Measurements from ENCODE around the gene FOXK1. TPM values are rescaled to one million over a fixed set of nuclear protein-coding genes. Genes with fewer than 3 reads are reported as not detected.

FOXK1 gene
- total RNA-seq, result 10 to 100 TPM; 63.9 to 79.7 (median 74.2) TPM
- 25.6 TPM for total RNA-seq (2013)
- total RNA-seq, result 116 to 368 (median 190) reads per million in 29 experiments

- ATAC-seq (replicated peaks in 1 of 4), result peak; percentile 79 to 92 (median 86)
- POLR2A ChIA-PET, result no interaction called here
- H3K27me3 Mint-ChIP-seq, result no peaks in the 10 kb centered on the region
- H3K9me3 Mint-ChIP-seq, result no peaks in the 10 kb centered on the region
- peaks cover 12% of the 10 kb centered on the region for H3K36me3 Mint-ChIP-seq
- Histone ChIP-seq H3K4me3 (ENCODE audit: control insufficient read depth in 1 of 2, extremely low read depth in 1 of 2, low read length in 1 of 2) (peak within 1 kb of the TSS; percentile 77 to 92), H3K27me3 (replicated peaks in 1 of 2; ENCODE audit: control insufficient read depth in 2 of 2, extremely low read depth in 1 of 2, insufficient read depth in 2 of 2, low read length in 1 of 2) (peaks cover 0 to 4% of the 10 kb centered on the region in 2 experiments), H3K27ac (ENCODE audit: low read length) (peak within 1 kb of the TSS; percentile 85), H3K36me3 (ENCODE audit: control insufficient read depth in 2 of 2, extremely low read depth in 1 of 2, insufficient read depth in 1 of 2, low read length in 1 of 2) (no peaks in the 10 kb centered on the region), H3K4me1 (ENCODE audit: control insufficient read depth in 1 of 2, extremely low read depth in 1 of 2, insufficient read depth in 2 of 2, low read length in 2 of 2) (peaks cover 19 to 43% of the 10 kb centered on the region in 2 experiments), H3K9me3 (no peaks in the 10 kb centered on the region)
- WGBS (ENCODE audit: insufficient coverage), result under 1% methylated on average over 112 of the region's 116 CpGs
- H3K4me3 Mint-ChIP-seq, result peak within 1 kb of the TSS; percentile 95 to 97 (median 96)
- CTCF ChIA-PET, result interaction anchor here (1.8 to 2.0 kb wide), 2 partner anchors 40 to 70 kb away, joined by 3 to 7 read pairs; no protein-coding TSS in a partner anchor
- H3K4me1 Mint-ChIP-seq, result peaks cover 29 to 38% (median 34%) of the 10 kb centered on the region in 3 donors
- peak; percentile 49 to 90 (median 71) for DNase-seq
- peak within 1 kb of the TSS; percentile 97 for H3K27ac Mint-ChIP-seq
These were observed at the start of gene FOXK1 for GRCh38 chr7:4681886-4682620. FOXK1 (plus strand) TSS chr7:4682295; CDS start chr7:4682309, 14 bp downstream.

- no peak overlapping the region for H3K27ac ChIP-seq (ENCODE audit: low read length)
- Mint-ChIP-seq H3K27me3 (peaks cover 0 to 18% of the 10 kb centered on the region in 2 donors), H3K27ac (no peak overlapping the region), H3K4me3 (no peak overlapping the region), H3K4me1 (no peaks in the 10 kb centered on the region), H3K36me3 (no peaks in the 10 kb centered on the region), H3K9me3 (no peaks in the 10 kb centered on the region)
- H3K4me3 ChIP-seq (ENCODE audit: control insufficient read depth in 1 of 2, extremely low read depth in 1 of 2, low read length in 1 of 2), result no peak overlapping the region
- ATAC-seq (replicated peaks in 1 of 4) (no peak), DNase-seq (no peak)
- WGBS (ENCODE audit: insufficient coverage), result 100% methylated on average over 1 of the region's 3 CpGs
- no peaks in the 10 kb centered on the region for H3K9me3 ChIP-seq
- CTCF ChIA-PET, result no interaction called here
- no peaks in the 10 kb centered on the region for H3K36me3 ChIP-seq (ENCODE audit: control insufficient read depth in 2 of 2, extremely low read depth in 1 of 2, insufficient read depth in 1 of 2, low read length in 1 of 2)
- H3K27me3 ChIP-seq (replicated peaks in 1 of 2; ENCODE audit: control insufficient read depth in 2 of 2, extremely low read depth in 1 of 2, insufficient read depth in 2 of 2, low read length in 1 of 2), result peaks cover 0 to 15% of the 10 kb centered on the region in 2 experiments
- POLR2A ChIA-PET, result no interaction called here
- H3K4me1 ChIP-seq (ENCODE audit: control insufficient read depth in 1 of 2, extremely low read depth in 1 of 2, insufficient read depth in 2 of 2, low read length in 2 of 2), result no peaks in the 10 kb centered on the region
These were observed 49.1 kb upstream of the FOXK1 start for GRCh38 chr7:4633012-4633411.

GRCh38 chr7:4634166-4634565 lies 47.9 kb upstream of the FOXK1 start:
- no peak overlapping the region for H3K27ac ChIP-seq (ENCODE audit: low read length)
- no peaks in the 10 kb centered on the region for H3K36me3 ChIP-seq (ENCODE audit: control insufficient read depth in 2 of 2, extremely low read depth in 1 of 2, insufficient read depth in 1 of 2, low read length in 1 of 2)
- WGBS (ENCODE audit: insufficient coverage), result 100% methylated on average over 1 of the region's 4 CpGs
- Mint-ChIP-seq H3K9me3 (no peaks in the 10 kb centered on the region), H3K4me3 (no peak overlapping the region), H3K4me1 (peaks cover 4 to 6% (median 4%) of the 10 kb centered on the region in 3 donors), H3K36me3 (no peaks in the 10 kb centered on the region), H3K27ac (no peak overlapping the region), H3K27me3 (peaks cover 0 to 18% of the 10 kb centered on the region in 2 donors)
- H3K4me1 ChIP-seq (ENCODE audit: control insufficient read depth in 1 of 2, extremely low read depth in 1 of 2, insufficient read depth in 2 of 2, low read length in 2 of 2), result peaks cover 0 to 2% of the 10 kb centered on the region in 2 experiments
- ChIA-PET POLR2A (no interaction called here), CTCF (interaction anchor here in 1 of 2 donors (0.7 kb wide), 1 partner anchor 58 kb away, joined by 8 read pairs; no protein-coding TSS in a partner anchor)
- no peak overlapping the region for H3K4me3 ChIP-seq (ENCODE audit: control insufficient read depth in 1 of 2, extremely low read depth in 1 of 2, low read length in 1 of 2)
- no peaks in the 10 kb centered on the region for H3K9me3 ChIP-seq
- ATAC-seq (replicated peaks in 1 of 4) (no peak), DNase-seq (no peak)
- H3K27me3 ChIP-seq (replicated peaks in 1 of 2; ENCODE audit: control insufficient read depth in 2 of 2, extremely low read depth in 1 of 2, insufficient read depth in 2 of 2, low read length in 1 of 2), result peaks cover 0 to 17% of the 10 kb centered on the region in 2 experiments

GRCh38 chr7:4638781-4639575 lies 43.1 kb upstream of the FOXK1 start:
- Histone ChIP-seq H3K27ac (ENCODE audit: low read length) (no peak overlapping the region), H3K36me3 (ENCODE audit: control insufficient read depth in 2 of 2, extremely low read depth in 1 of 2, insufficient read depth in 1 of 2, low read length in 1 of 2) (no peaks in the 10 kb centered on the region), H3K4me3 (ENCODE audit: control insufficient read depth in 1 of 2, extremely low read depth in 1 of 2, low read length in 1 of 2) (no peak overlapping the region), H3K9me3 (no peaks in the 10 kb centered on the region), H3K4me1 (ENCODE audit: control insufficient read depth in 1 of 2, extremely low read depth in 1 of 2, insufficient read depth in 2 of 2, low read length in 2 of 2) (peaks cover 7 to 19% of the 10 kb centered on the region in 2 experiments), H3K27me3 (replicated peaks in 1 of 2; ENCODE audit: control insufficient read depth in 2 of 2, extremely low read depth in 1 of 2, insufficient read depth in 2 of 2, low read length in 1 of 2) (peaks cover 0 to 3% of the 10 kb centered on the region in 2 experiments)
- ChIA-PET POLR2A (interaction anchor here in 1 of 2 donors (0.6 kb wide), 1 partner anchor 35 kb away, joined by 5 read pairs; no protein-coding TSS in a partner anchor), CTCF (no interaction called here)
- no peaks in the 10 kb centered on the region for H3K36me3 Mint-ChIP-seq
- ATAC-seq (replicated peaks in 1 of 4), result no peak
- H3K4me1 Mint-ChIP-seq, result peaks cover 14 to 20% (median 18%) of the 10 kb centered on the region in 3 donors
- 64% methylated on average over 8 of the region's 17 CpGs for WGBS (ENCODE audit: insufficient coverage)
- no peak overlapping the region for H3K27ac Mint-ChIP-seq
- peak overlapping the region in 1 of 3 donors; percentile 2 for H3K4me3 Mint-ChIP-seq
- DNase-seq, result no peak
- no peaks in the 10 kb centered on the region for H3K9me3 Mint-ChIP-seq
- peaks cover 0 to 3% of the 10 kb centered on the region in 2 donors for H3K27me3 Mint-ChIP-seq

GRCh38 chr7:4641091-4641666 lies 40.9 kb upstream of the FOXK1 start:
- CTCF ChIA-PET, result interaction anchor here (0.9 to 1.5 kb wide), 9 partner anchors 30 to 134 kb away, joined by 3 to 12 read pairs (median 4); partner anchors contain the start of genes AP5Z1 (in 1 of the 2) and FOXK1 (in 1 of the 2)
- Mint-ChIP-seq H3K27ac (peak overlapping the region; percentile 61 to 87), H3K27me3 (no peaks in the 10 kb centered on the region), H3K4me3 (peak overlapping the region; percentile 73 to 88 (median 75)), H3K9me3 (no peaks in the 10 kb centered on the region), H3K36me3 (no peaks in the 10 kb centered on the region), H3K4me1 (peaks cover 14 to 20% (median 18%) of the 10 kb centered on the region in 3 donors)
- peak overlapping the region; percentile 64 for H3K27ac ChIP-seq (ENCODE audit: low read length)
- POLR2A ChIA-PET, result interaction anchor here (0.6 to 0.9 kb wide), 5 partner anchors 44 to 309 kb away, joined by 3 to 5 read pairs (median 4); partner anchors contain the start of gene AP5Z1 (in 1 of the 2)
- peak overlapping the region; percentile 66 to 67 for H3K4me3 ChIP-seq (ENCODE audit: control insufficient read depth in 1 of 2, extremely low read depth in 1 of 2, low read length in 1 of 2)
- peaks cover 7 to 19% of the 10 kb centered on the region in 2 experiments for H3K4me1 ChIP-seq (ENCODE audit: control insufficient read depth in 1 of 2, extremely low read depth in 1 of 2, insufficient read depth in 2 of 2, low read length in 2 of 2)
- DNase-seq (peak in 2 of 35 experiments; percentile 2 to 3), ATAC-seq (replicated peaks in 1 of 4) (peak in 2 of 4 experiments; percentile 31 to 45)
- no peaks in the 10 kb centered on the region for H3K9me3 ChIP-seq
- WGBS (ENCODE audit: insufficient coverage), result 33% methylated on average over 15 of the region's 18 CpGs
- peaks cover 0 to 3% of the 10 kb centered on the region in 2 experiments for H3K27me3 ChIP-seq (replicated peaks in 1 of 2; ENCODE audit: control insufficient read depth in 2 of 2, extremely low read depth in 1 of 2, insufficient read depth in 2 of 2, low read length in 1 of 2)
- H3K36me3 ChIP-seq (ENCODE audit: control insufficient read depth in 2 of 2, extremely low read depth in 1 of 2, insufficient read depth in 1 of 2, low read length in 1 of 2), result no peaks in the 10 kb centered on the region

Measured in T-cell (primary cell).